HUES64 (cell line): ENCODE data around the gene RNF111.

ENCODE experiments used
- H3K27ac ChIP-seq: 2 replicates; pipeline ENCODE4 v1.7.0; 2013; ENCODE audit warnings: low read depth, low read length, inconsistent platforms
- H3K27me3 ChIP-seq: 2 replicates; pipeline ENCODE4 v1.6.1; 2013; ENCODE audit warnings: mild to moderate bottlenecking, low read length; ENCODE audit not compliant: insufficient read depth
- H3K36me3 ChIP-seq: 2 replicates; pipeline ENCODE4 v1.6.1; 2013; ENCODE audit warnings: mild to moderate bottlenecking, low read length; ENCODE audit not compliant: insufficient read depth
- H3K4me1 ChIP-seq: 2 replicates; pipeline ENCODE4 v1.6.1; 2013; ENCODE audit warnings: mild to moderate bottlenecking, low read length, moderate library complexity; ENCODE audit not compliant: insufficient read depth
- H3K4me3 ChIP-seq: 2 replicates; pipeline ENCODE4 v1.5.1; 2013; ENCODE audit warnings: mild to moderate bottlenecking, low read length, moderate library complexity
- H3K9ac ChIP-seq: 2 replicates; pipeline ENCODE4 v1.6.1; 2013; ENCODE audit warnings: mild to moderate bottlenecking, low read depth, low read length
- H3K9me3 ChIP-seq: 2 replicates; pipeline ENCODE4 v1.6.1; 2013; ENCODE audit warnings: low read depth, low read length; ENCODE audit not compliant: insufficient read depth
- WGBS: fragments of 150-250, 120-280 bp; methylation state at CpG from one replicate; pipeline ENCODE4 v1.1.7; 2013; ENCODE audit warnings: missing lambda C conversion rate; 5-methylcytosine and 5-hydroxymethylcytosine counted together

RNF111 gene

DNA sequence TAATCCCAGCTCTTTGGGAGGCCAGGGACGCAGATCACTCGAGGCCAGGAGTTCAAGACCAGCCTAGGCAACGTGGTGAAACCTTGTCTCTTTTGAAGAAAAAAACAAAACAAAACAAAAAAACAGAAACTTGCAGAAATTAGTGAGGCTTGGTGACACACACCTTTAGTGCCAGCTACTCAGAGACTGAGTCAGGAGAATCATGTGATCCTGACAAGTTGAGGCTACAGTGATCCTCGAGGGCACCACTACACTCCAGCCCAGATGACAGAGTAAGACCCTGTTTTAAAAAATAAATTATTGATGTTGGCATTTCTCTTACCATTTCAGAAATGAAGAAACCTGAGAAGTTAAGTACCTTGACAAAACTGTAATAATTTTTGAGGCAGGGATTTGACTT is 72.9 kb downstream of the RNF111 start:
- Histone ChIP-seq H3K27ac (no peak overlapping the region), H3K27me3 (no peaks in the 10 kb centered on the region), H3K36me3 (peaks cover 95% of the 10 kb centered on the region), H3K4me3 (no peak overlapping the region), H3K4me1 (no peaks in the 10 kb centered on the region), H3K9me3 (no peaks in the 10 kb centered on the region), H3K9ac (no peak overlapping the region)
- WGBS: 93% methylated on average over 4 of the region's 4 CpGs

DNA sequence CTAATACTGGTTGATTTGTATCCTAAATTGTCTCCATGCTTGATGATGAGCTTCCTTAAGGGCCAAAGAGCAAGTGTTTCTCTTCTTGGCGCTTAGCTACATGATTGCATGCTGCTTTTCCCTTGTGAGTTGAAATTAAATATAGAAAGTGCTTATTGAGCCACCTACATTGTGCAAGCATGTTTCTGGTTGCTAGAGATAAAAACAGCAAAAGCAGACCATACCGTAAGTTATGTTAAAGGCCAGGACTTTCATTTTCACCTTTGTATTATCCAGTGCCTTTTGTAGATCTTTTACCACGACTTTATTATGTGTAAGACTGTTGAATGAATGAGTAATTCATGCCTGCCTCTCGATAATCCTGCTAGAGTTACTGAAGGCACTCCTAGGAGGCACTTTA is 75.6 kb downstream of the RNF111 start:
- Histone ChIP-seq H3K36me3 (peaks cover 94% of the 10 kb centered on the region), H3K27me3 (no peaks in the 10 kb centered on the region), H3K27ac (no peak overlapping the region), H3K9ac (no peak overlapping the region), H3K4me1 (no peaks in the 10 kb centered on the region), H3K4me3 (no peak overlapping the region), H3K9me3 (no peaks in the 10 kb centered on the region)
- WGBS: 98% methylated on average over 4 of the region's 4 CpGs

DNA sequence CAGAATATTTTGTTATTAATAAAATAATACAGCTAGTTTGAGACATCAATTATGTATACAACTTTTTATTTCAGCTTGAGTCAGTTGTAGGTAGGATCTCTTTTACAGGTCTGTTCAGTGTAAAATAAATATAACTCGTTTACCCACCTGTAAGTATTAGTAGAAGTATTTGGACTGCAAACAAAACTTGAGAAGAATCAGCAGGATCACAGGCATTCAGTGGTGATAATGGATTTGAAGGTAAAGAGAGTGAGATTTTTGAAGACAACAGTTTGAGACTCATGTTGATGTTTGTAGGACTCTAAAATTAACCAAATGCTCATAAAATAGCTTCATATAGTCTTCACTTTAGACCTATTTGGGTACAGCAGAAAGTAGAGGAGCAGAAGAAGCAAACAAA is 82.0 kb downstream of the RNF111 start:
- peaks cover 76% of the 10 kb centered on the region for H3K36me3 ChIP-seq
- H3K9me3 ChIP-seq: no peaks in the 10 kb centered on the region
- H3K4me3 ChIP-seq: no peak overlapping the region
- WGBS: 100% methylated on average over 1 of the region's 1 CpG
- H3K9ac ChIP-seq: no peak overlapping the region
- H3K27me3 ChIP-seq: no peaks in the 10 kb centered on the region
- H3K27ac ChIP-seq: no peak overlapping the region
- H3K4me1 ChIP-seq: no peaks in the 10 kb centered on the region

DNA sequence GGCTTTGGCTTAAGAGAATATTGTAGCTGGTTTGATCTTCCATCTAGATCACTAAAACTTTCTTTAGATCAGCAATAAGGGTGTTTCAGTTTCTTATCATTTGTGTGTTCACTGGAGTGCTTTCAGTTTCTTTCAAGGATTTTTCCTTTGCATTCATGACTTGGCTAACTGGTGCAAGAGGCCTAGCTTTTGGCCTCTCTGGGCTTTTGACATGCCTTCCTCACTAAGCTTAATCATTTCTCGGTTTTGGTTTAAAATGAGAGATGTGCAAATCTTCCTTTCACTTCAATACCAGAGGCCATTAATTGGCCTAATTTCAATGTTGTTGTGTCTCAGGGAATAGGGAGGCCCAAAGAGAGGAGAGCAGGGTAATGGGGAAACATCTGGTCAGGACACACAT is 87.1 kb downstream of the RNF111 start:
- peaks cover 69% of the 10 kb centered on the region for H3K36me3 ChIP-seq
- WGBS: no CpG with 5 or more reads among the region's 1 CpG

DNA sequence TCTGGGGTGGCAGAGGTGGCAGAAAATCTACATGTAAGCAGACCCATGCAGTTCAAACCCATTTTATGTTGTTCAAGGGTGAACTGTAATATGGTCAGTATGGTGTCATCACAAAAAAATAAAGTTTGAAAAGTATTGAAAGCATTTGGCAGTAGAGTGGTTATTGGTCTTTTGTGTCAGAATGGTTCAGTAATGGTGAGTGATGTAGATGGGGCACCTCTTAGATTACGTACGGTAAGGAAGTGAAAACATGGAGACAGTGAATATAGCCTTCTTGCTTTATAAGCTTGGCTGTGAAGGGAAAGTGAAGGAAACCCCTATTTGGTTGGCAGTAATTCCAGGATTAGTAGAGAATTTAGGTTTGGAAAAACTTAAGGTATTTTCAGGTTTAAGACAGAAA is 100.3 kb downstream of the RNF111 start:
- Histone ChIP-seq H3K9ac (no peak overlapping the region), H3K4me1 (no peaks in the 10 kb centered on the region), H3K9me3 (no peaks in the 10 kb centered on the region), H3K4me3 (no peak overlapping the region), H3K27me3 (no peaks in the 10 kb centered on the region), H3K36me3 (peaks cover 82% of the 10 kb centered on the region), H3K27ac (no peak overlapping the region)
- WGBS: 96% methylated on average over 2 of the region's 2 CpGs

More for the DNA sequence above, 87.1 kb downstream of the RNF111 start:
- H3K4me1 ChIP-seq: no peaks in the 10 kb centered on the region
- H3K27ac ChIP-seq: no peak overlapping the region
- no peaks in the 10 kb centered on the region for H3K9me3 ChIP-seq
- no peak overlapping the region for H3K4me3 ChIP-seq
- no peaks in the 10 kb centered on the region for H3K27me3 ChIP-seq
- H3K9ac ChIP-seq: no peak overlapping the region

DNA sequence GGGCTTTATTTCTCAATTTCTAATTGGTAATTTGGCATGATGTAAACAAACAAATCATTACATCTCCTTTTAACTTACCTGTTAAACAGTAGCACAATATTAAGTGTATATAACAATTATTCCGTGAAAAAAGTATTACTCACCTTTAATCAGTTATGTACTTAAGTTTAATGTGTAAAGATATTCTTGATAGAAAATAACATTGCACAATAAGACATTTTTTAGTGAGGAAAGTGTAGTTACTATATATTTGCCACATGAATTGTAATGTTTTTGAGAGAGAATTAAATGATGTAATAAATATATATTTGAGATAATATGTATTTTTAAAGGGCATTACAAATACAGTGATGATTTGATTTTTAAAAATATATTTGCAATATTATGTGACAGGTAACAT is 106.6 kb downstream of the RNF111 start:
- peaks cover 84% of the 10 kb centered on the region for H3K36me3 ChIP-seq
- no peaks in the 10 kb centered on the region for H3K9me3 ChIP-seq
- H3K9ac ChIP-seq: no peak overlapping the region
- no peaks in the 10 kb centered on the region for H3K4me1 ChIP-seq
- no CpG with 5 or more reads among the region's 1 CpG for WGBS
- H3K4me3 ChIP-seq: no peak overlapping the region
- no peaks in the 10 kb centered on the region for H3K27me3 ChIP-seq
- H3K27ac ChIP-seq: no peak overlapping the region

DNA sequence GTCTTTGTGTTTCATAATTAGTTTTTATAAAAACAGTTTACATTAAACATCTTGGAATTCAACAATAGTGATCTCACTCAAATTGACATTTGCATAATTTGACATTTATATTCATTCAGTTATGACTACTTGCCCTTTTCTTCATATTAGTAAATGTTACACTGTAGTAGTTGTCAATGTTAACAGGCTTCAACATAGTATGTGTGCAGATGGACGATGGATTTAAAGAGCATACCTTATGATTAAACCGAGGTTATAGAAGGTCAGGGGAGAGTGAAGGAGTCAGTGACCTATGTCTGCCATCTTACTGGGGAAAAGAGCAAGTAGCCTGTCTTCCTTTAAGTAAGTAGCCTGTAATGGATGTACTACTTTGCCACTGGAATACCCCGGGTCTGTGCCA is 109.0 kb downstream of the RNF111 start:
- Histone ChIP-seq H3K4me1 (no peaks in the 10 kb centered on the region), H3K9ac (no peak overlapping the region), H3K36me3 (peaks cover 61% of the 10 kb centered on the region), H3K4me3 (no peak overlapping the region), H3K27ac (no peak overlapping the region), H3K27me3 (no peaks in the 10 kb centered on the region), H3K9me3 (no peaks in the 10 kb centered on the region)
- 95% methylated on average over 3 of the region's 3 CpGs for WGBS

DNA sequence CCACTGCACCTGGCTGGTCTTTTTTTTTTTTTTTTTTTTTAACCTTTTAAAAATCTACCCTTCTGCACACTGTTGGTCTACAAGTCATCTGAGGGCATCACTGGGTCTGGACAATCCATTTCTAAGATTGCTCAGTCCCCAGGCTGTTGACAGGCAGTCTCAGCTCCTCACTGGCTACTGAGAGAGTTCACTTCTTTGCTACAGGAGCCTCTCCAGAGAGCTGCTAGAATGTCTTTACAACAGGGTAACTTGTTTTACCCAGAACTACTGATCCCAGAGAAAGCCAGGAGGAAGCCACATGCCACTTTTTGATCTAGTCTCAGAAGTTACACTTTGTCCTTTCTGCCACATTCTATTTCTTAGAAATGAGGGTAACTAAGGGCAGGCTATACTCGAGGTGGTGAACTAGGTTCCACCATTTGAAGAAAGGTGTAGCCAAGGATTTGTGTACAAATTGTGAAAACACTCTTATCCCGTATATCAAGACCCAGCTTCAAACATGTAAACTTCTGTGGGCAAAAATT is 111.8 kb downstream of the RNF111 start:
- peaks cover 33% of the 10 kb centered on the region for H3K36me3 ChIP-seq
- no peaks in the 10 kb centered on the region for H3K9me3 ChIP-seq
- no peak overlapping the region for H3K27ac ChIP-seq
- 71% methylated on average over 1 of the region's 2 CpGs for WGBS
- H3K4me3 ChIP-seq: no peak overlapping the region
- H3K4me1 ChIP-seq: no peaks in the 10 kb centered on the region
- no peaks in the 10 kb centered on the region for H3K27me3 ChIP-seq
- H3K9ac ChIP-seq: no peak overlapping the region

DNA sequence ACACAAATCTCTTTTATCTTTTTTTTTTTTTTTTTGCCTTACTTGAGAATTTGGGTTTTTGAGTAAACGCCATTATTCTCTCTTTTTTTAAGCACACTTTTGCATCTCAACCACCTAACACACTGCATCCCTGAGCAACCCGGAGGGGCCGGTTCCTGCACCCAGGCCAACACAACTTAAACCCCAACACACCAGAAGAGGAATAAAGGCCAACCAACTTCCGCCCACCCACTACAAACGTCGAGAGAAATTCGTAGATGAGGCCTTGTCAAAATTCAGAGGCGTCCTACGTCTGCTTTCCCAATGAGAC is 117.1 kb downstream of the RNF111 start:
- Histone ChIP-seq H3K36me3 (peaks cover 28% of the 10 kb centered on the region), H3K9ac (peak overlapping the region; percentile 96), H3K27me3 (no peaks in the 10 kb centered on the region), H3K27ac (peak overlapping the region; percentile 97), H3K4me3 (peak overlapping the region; percentile 80), H3K9me3 (no peaks in the 10 kb centered on the region), H3K4me1 (peaks cover 10% of the 10 kb centered on the region; the same call in 1 of the 2 replicates)
- WGBS: 10% methylated on average over 9 of the region's 9 CpGs

DNA sequence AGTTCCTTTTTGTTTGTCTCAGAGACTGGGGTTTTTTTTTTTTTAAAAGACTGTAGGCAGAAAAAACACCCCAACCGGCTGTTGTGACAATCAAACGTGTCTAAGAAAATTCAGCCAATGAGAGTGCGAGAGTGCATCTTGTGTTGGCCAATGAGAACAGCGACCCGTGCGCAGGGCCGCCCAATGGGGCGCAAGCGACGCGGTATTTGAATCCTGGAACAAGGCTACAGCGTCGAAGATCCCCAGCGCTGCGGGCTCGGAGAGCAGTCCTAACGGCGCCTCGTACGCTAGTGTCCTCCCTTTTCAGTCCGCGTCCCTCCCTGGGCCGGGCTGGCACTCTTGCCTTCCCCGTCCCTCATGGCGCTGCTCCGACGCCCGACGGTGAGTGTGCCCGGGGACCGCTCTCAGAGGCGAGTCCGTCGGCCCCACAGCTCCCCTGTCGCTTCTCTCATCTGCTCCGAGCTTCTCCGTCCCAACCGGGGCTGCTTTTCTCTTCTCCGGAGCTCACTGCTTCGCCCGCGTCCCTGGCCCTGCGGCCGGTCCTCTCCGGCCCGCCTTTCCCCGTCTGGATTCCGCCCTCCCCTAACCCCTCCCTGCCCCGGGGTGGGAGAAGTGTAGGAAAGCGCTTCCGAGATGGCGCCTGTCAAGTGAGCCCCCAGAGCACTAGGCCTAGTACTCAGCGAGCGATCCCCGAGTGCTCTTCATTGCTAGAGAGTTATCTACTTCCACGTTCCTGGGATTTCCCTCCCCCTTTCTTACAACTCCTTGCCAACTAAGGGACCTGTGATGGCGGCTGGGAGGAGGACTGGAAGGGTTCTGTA is 117.7 kb downstream of the RNF111 start, which contains the start of gene CCNB2:
Gene CCNB2, plus strand, starts transcription at position 235 of the 821 bp plus-strand sequence. Its CDS starts 123 bp downstream, at position 358.
- WGBS: under 1% methylated on average over 53 of the region's 57 CpGs
- H3K4me1 ChIP-seq: peaks cover 10% of the 10 kb centered on the region; the same call in 1 of the 2 replicates
- H3K27ac ChIP-seq: peak within 1 kb of the TSS; percentile 97
- peak within 1 kb of the TSS; percentile 80 for H3K4me3 ChIP-seq
- H3K36me3 ChIP-seq: peaks cover 31% of the 10 kb centered on the region
- H3K9me3 ChIP-seq: no peaks in the 10 kb centered on the region
- no peaks in the 10 kb centered on the region for H3K27me3 ChIP-seq
- H3K9ac ChIP-seq: peak within 1 kb of the TSS; percentile 96

DNA sequence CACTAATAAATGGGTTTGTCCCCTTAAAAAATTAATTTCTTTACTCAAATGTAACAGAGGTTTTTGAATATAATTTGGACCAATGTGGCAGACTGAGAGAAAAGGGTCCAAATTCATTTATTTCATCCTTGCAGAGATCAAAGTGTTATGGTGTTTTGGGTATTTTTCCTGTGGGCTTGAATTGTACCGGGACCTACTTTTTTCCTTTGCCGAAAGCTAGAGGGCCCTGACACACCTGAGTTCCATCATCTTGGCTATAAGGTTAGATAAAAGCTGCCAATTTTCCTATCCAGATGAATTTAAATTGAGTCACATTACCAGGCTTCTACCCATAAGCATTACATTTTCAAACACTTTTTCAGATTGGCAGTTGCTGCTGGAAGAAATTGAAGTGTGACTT is 118.4 kb downstream of the RNF111 start:
- H3K9me3 ChIP-seq: no peaks in the 10 kb centered on the region
- H3K27me3 ChIP-seq: no peaks in the 10 kb centered on the region
- no peak overlapping the region for H3K27ac ChIP-seq
- peaks cover 38% of the 10 kb centered on the region for H3K36me3 ChIP-seq
- peak overlapping the region; percentile 80 for H3K4me3 ChIP-seq
- peak overlapping the region; percentile 96 for H3K9ac ChIP-seq
- peaks cover 10% of the 10 kb centered on the region; the same call in 1 of the 2 replicates for H3K4me1 ChIP-seq
- WGBS: 3% methylated on average over 2 of the region's 2 CpGs
